GM18861 (cell line): ENCODE measurements around the gene H6PD.
"Not testable (repeated sequence)": the region's sequence is repeated elsewhere in the genome, so short reads cannot be mapped to it uniquely, and the experiment has no call there.

Source experiments
- ATAC-seq: cut with Tn5 transposase; IDR thresholded peaks from one replicate; pipeline ENCODE4 v1.9.1; 2021; ENCODE audit not compliant: unreplicated experiment

The H6PD gene

GRCh38 chr1:9294910-9295636 is 60.5 kb downstream of the H6PD start:
- ATAC-seq = no peak

GRCh38 chr1:9295884-9296283 is 61.3 kb downstream of the H6PD start:
- ATAC-seq = no peak

GRCh38 chr1:9296850-9297249 is 62.3 kb downstream of the H6PD start:
- ATAC-seq = no peak

- ATAC-seq = no peak
Measured at GRCh38 chr1:9297831-9298230, 63.3 kb downstream of the H6PD start.

GRCh38 chr1:9298282-9298681 is 63.7 kb downstream of the H6PD start:
- ATAC-seq = no peak

DNA sequence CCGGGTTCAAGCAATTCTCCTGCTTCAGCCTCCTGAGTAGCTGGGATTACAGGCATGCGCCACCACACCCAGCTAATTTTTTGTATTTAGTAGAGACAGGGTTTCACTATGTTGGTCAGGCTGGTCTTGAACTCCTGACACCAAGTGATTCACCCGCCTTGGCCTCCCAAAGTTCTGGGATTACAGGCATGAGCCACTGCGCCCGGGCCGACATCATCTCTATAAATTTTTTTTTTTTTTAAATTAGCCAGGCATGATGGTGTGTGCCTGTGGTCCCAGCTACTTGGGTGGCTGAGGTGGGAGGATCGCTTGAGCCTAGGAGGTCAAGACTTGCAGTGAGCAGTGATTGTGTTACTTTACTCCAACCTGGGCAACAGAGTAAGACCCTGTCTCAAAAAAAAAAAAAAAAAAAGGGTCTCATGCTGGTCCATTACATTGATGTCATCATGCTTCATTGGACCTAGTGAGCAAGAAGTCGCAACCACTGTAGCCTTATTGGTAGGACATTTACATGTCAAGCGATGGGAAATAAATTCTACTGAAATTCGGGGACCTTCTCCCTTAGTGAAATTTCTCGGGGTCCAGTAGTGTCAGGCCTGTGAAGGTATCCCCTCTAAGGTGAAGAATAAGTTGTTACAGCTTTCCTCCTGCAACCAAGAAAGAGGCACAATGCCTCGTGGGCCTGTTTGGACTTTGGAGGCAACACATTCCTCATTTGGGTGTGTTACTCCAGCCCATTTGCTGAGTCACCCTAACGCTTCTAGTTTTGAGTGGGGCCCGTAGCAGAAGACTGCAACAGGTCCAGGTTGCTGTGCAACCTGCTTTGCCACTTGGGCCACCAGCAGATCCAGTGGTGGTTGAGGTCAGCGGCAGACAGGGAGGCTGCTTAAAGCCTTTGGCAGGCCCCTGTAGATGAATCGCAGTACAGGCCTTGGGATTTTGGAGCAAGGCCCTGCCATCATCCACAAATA is 65.3 kb downstream of the H6PD start:
- ATAC-seq = not testable (repeated sequence)

GRCh38 chr1:9300573-9300972 is 66.0 kb downstream of the H6PD start:
- no peak for ATAC-seq

DNA sequence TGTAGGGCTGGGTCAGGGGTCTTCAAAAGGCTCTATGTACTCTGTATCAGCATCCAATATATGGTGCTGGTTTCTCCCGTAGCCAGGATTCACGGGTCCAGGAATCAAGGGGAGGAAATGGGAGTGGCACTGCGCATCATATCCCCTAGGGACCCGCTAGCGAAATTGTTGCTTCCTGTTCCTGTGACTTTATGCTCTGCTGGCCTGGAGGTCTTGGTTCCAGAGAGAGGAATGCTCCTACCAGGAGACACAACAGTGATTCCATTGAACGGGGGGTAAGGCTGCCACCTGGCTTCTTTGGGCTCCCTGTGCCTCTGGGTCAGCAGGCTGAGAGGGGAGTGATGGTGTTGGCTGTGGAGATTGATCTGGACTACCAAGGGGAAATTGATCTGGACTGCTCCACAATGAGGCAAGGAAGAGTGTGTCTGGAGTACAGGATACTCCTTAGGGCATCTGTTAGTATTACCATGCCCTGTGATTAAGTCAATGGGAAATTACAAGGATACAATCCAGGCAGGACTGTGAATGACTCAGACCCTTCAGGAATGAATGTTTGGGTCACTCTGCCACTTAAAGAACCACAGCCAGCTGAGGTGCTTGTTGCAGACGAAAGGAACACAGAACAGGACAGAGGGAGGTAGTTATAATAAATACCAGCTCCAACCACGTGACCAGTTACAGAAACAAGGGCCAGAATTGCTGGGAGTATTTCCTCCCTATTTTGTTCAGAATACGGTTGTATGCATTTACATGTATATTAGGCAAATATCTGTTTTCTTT is 68.4 kb downstream of the H6PD start:
- ATAC-seq = no peak

GRCh38 chr1:9303916-9304315 is 69.3 kb downstream of the H6PD start:
- ATAC-seq = no peak

GRCh38 chr1:9305216-9305615 is 70.6 kb downstream of the H6PD start:
- ATAC-seq = no peak

DNA sequence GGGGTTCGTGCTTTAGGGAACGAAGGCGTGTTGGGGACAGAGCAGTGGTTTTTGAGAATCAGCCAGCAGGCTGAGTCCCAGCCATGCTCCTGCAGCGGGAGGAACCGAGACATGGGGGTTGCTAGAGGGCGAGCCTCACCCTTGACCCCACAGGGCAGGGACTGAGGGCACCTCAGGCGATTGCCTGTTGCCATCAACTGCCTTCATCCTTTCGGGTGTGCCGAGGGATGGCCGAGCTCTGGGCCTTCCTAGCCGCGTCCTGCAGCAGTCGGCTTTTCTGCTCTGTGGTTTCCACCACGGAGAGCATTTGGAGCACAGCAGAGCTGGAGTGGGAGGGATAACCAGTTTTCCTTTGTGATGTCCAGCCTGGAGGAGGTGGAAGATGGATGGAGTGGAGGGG is 71.4 kb downstream of the H6PD start:
- no peak for ATAC-seq

DNA sequence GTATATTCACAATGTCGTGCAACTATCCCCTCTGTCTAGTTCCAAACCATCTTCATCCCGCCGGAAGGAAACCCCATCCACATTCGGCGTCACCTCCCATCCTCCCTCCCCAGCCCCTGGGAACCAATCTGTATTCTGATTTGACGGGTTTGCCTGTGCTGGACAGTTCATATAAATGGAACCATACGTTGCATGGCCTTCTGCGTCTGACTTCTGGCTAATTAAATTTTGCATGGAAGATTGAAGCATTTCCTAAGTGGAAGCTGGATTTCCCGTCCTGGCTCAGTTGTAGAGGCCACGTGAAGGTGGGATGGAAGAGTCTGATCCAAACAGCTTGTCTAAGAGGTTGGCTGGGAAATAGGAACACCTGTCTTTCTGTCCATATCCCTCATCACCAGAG is 72.7 kb downstream of the H6PD start:
- ATAC-seq = no peak

DNA sequence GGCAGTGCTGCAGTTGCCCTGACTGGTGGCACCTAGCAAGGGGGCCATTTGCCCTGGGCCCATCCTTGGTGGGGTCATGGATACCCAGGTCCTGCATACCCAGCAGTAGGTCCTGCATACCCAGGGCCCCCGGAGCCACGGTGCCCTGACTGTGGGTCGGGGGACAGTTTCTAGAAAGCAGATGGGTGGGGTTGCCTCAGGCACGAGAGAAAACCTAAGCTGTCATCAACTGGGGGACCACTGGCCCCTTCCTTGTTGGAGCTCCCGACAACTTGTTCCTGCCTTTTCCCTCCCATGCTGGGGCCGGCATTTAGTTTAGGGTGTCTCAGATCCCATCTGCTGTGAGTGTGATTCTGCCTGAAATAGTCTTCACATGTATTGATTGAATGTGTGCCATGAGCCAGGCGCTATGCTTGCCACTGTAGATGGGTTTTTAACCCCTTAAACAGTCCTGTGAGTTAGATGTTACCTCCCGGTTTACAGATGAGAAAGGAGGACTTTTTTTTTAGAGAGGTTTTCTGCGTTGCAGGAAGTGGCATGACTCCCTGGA is 73.7 kb downstream of the H6PD start:
- no peak for ATAC-seq

DNA sequence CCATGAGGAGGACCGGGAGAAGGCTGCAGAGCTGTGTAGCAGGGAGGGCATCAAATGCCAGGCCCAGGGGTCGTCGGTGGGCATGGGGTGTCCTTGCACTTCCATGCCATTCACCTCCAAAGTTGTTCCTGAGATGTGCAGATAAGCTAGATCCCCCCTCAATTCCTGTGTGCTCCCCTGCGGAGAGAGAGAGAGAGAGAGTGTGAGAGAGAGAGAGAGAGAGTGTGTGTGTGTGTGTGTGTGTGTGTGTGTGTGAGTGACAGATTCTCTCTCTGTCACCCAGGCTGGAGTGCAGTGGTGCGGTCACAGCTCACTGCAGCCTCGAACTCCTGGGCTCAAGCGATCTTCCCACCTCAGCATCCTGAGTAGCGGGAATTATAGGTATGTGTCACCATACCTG is 74.5 kb downstream of the H6PD start:
- no peak for ATAC-seq

DNA sequence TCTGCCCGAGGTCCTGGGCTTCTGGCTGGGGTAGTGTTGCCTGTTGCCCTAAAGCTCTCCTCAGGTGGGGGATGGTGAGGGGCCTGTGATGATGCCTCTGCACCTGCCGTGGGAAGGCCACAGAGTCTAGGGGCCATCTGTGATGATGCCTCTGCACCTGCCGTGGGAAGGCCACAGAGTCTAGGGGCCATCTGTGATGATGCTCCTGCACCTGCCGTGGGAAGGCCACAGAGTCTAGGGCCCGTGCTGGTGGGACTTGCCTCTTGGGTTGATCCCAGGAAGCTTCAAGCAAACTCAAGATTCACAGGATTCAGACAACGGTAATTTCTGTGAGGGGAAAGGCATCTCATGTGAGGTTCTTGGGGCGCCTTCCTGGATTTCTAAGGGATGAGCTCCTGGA is 75.4 kb downstream of the H6PD start:
- ATAC-seq = no peak

DNA sequence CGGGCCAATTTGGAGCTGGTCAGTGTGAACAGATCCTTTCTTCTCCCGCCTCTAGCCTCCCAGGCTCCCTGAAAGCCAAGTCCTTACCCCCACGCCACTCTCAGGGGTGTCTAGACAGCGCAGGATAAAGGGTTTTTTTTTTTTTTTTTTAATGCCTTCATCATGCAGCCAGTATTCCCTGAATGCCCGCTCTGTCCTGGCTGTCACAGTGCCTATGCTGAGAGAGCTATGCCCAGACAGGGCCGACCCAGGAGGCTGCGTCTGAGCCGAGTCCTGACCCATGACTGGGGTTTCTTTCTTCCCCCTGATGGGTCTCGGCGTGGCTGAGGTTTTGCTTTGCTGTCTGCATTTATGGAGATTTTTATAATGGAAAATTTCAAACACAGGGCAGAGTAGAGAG is 76.5 kb downstream of the H6PD start:
- no peak for ATAC-seq

DNA sequence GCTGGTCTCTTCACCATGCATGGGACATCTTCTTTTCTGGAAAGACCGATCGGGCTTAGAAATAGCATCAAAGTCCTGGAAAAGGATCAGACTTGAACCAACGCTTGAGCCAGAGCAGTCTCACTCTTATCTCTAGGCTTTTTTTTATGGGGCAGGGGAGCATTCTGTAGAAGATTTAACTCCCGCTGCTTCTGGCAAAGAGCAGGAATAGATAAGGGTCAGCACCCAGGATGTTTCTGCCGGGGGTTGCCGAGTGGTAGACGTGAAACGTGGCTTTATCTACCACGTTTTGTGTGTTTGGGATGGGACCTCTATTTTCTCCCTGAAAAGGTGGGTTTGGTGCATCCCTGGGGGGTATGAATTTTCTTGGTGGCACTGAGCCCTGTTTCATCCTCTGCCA is 76.9 kb downstream of the H6PD start:
- no peak for ATAC-seq

- ATAC-seq = no peak
Measured at GRCh38 chr1:9312168-9312720, 77.7 kb downstream of the H6PD start.

DNA sequence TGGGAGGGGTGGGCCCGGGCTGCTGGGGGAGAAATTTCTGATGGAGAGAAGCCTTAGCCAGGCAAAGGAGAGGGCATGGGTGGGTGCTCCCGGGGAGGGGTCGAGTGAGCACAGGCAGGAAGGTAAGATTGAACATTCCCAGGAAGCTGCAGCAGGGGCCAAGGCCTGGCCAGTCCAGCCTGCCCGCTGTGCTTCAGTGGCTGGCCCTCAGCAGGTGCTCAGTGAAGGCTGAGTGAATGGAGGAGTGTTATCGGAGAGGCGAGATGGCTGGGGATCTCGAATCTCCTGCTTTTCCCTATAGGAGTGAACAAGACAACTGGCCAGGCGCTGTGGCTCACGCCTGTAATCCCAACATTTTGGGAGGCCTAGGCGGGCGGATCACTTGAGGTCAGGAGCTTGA is 79.0 kb downstream of the H6PD start:
- no peak for ATAC-seq

GRCh38 chr1:9314111-9314510 is 79.5 kb downstream of the H6PD start:
- ATAC-seq = no peak
